Kidney (tissue), 14 donors: ENCODE data around the gene CD163L1. TPM values are rescaled to one million over a fixed set of nuclear protein-coding genes. Genes with fewer than 3 reads are reported as not detected.

Experiments used
- DNase-seq, 5 donors: peaks; one replicate each; pipeline ENCODE4 v3.0.0-alpha.2; 2013 to 2020
- FAIRE-seq: peaks from 2 replicates; lab custom pipeline; 2012; peaks lifted over from hg19 to GRCh38; lab: Jason Lieb, UNC
- H3K27ac ChIP-seq, 2 donors: one replicate each; pipeline ENCODE4 v1.7.0; 2013; ENCODE audit warnings: low read depth in 2 of 2, low read length in 2 of 2, inconsistent platforms in 1 of 2
- H3K27me3 ChIP-seq: one replicate; pipeline ENCODE4 v1.7.1; 2013; ENCODE audit warnings: low read length, inconsistent platforms; ENCODE audit not compliant: control insufficient read depth, insufficient read depth
- H3K36me3 ChIP-seq, 3 donors: one replicate each; pipeline versions ENCODE4 v1.7.0 to v1.7.1; 2013; ENCODE audit warnings: low read length in 3 of 3, control low read depth in 1 of 3, inconsistent platforms in 1 of 3; ENCODE audit not compliant: insufficient read depth in 3 of 3, control insufficient read depth in 2 of 3
- H3K4me1 ChIP-seq, 3 donors: one replicate each; pipeline versions ENCODE4 v1.7.0 to v1.7.1; 2013; ENCODE audit warnings: low read length in 3 of 3, inconsistent platforms in 1 of 3, low read depth in 1 of 3; ENCODE audit not compliant: control insufficient read depth in 2 of 3, insufficient read depth in 2 of 3
- H3K4me3 ChIP-seq, 3 donors: one replicate each; pipeline versions ENCODE4 v1.7.0 to v1.8.1; 2013; ENCODE audit warnings: low read length in 3 of 3, control low read depth in 1 of 3, inconsistent platforms in 1 of 3
- H3K9ac ChIP-seq, 3 donors: one replicate each; pipeline versions ENCODE4 v1.7.0 to v1.7.1; 2013; ENCODE audit warnings: low read length in 3 of 3, control low read depth in 1 of 3, inconsistent platforms in 1 of 3
- H3K9me3 ChIP-seq, 3 donors: one replicate each; pipeline versions ENCODE4 v1.7.0 to v1.7.1; 2013; ENCODE audit warnings: low read length in 3 of 3, control low read depth in 1 of 3, inconsistent platforms in 1 of 3; ENCODE audit not compliant: control insufficient read depth in 2 of 3, insufficient read depth in 1 of 3
- intact Hi-C: fragments of 100-400 bp; cut with DNase I; formaldehyde crosslinking; loops from one replicate; pipeline ENCODE4 v1.11.1; 2022
- polyA plus RNA-seq: library from polyadenylated mRNA; stranded (reverse); fragments of 350-450 nt; fragmentation: Illumina TruSeq; extraction: RNeasy Lipid Tissue Mini Kit (QIAGEN cat#74804); gene quantifications from one replicate; pipeline ENCODE4 v1.2.3, GENCODE V29; 2014; ENCODE audit warnings: low read depth, low replicate concordance; ENCODE audit not compliant: insufficient read depth
- total RNA-seq: library from RNA; stranded (reverse); fragmentation: NEBNext Ultra II Directional; extraction: Animal tissue kit (Norgen Biotek cat#: 25700); gene quantifications from one replicate; pipeline ENCODE4 v1.2.1, GENCODE V29; 2021
- TF ChIP-seq, protein P1 (sequence below): IDR thresholded peaks from 3 replicates; pipeline ENCODE4 v1.5.1; 2012; ENCODE audit warnings: mild to moderate bottlenecking, moderate library complexity, borderline replicate concordance; ENCODE audit not compliant: insufficient read depth; ENCODE audit errors: extremely low read depth
- donor health status: control.
- donor health status: control.
- donor health status: control.
- donor health status: control.
- donor health status: control.
- donor health status: DM: yes; HTN: yes; CAD: no.
- donor health status: Normal renal cell carcinoma (clear cell type).

Gene CD163L1
- total and polyA plus RNA-seq, 2 donors from 2014 or later, result 7.0 to 8.5 TPM

DNA sequence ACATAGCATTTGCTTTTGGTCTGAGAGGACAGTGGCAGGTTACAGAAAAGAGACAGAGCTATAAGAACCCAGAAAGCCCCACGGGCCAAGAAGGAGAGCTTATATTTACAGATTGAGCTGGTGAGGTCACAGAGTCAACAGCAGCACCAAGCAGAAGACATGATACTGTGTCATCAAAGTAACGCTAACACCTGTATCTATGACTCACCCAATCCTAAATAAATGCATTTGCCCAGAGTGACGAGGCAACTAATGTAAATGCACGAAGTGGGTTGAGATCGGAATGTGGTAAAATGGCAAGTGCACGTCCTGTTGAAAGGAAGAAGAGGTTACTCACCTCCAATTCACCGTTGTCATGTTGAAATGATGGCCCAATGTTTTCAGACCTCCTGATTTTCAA is 6.7 kb upstream of the CD163L1 start:
- Histone ChIP-seq H3K27me3 (no peaks in the 10 kb centered on the region), H3K9me3 (no peaks in the 10 kb centered on the region), H3K9ac (no peak overlapping the region), H3K4me3 (no peak overlapping the region), H3K4me1 (no peaks in the 10 kb centered on the region), H3K27ac (no peak overlapping the region), H3K36me3 (no peaks in the 10 kb centered on the region)
- TF ChIP-seq, protein P1, sequence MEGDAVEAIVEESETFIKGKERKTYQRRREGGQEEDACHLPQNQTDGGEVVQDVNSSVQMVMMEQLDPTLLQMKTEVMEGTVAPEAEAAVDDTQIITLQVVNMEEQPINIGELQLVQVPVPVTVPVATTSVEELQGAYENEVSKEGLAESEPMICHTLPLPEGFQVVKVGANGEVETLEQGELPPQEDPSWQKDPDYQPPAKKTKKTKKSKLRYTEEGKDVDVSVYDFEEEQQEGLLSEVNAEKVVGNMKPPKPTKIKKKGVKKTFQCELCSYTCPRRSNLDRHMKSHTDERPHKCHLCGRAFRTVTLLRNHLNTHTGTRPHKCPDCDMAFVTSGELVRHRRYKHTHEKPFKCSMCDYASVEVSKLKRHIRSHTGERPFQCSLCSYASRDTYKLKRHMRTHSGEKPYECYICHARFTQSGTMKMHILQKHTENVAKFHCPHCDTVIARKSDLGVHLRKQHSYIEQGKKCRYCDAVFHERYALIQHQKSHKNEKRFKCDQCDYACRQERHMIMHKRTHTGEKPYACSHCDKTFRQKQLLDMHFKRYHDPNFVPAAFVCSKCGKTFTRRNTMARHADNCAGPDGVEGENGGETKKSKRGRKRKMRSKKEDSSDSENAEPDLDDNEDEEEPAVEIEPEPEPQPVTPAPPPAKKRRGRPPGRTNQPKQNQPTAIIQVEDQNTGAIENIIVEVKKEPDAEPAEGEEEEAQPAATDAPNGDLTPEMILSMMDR, result no peak
- no peak for FAIRE-seq
- intact Hi-C loops, result no loop called here
- DNase-seq, result no peak

DNA sequence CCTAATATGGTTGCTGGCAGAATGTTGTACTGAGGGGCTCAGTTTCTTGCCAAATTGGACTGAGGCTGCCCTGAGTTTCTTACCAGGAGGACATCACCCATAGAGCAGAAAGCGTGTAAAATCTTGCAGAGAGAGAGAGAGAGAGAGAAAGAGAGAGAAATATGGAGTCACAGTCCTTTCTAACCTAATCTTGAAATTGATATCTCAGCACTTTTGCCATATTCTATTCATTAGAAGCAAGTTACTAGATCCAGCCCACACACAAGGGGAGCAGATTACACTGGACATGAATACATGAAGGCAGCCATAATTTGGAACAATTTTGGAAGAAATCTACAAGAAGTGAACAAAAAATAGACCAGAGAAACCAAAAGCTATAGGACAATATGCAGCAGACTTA is 4.1 kb upstream of the CD163L1 start:
- FAIRE-seq, result no peak
- no peak for DNase-seq
- Histone ChIP-seq H3K9ac (no peak overlapping the region), H3K9me3 (no peaks in the 10 kb centered on the region), H3K36me3 (no peaks in the 10 kb centered on the region), H3K27ac (no peak overlapping the region), H3K4me3 (no peak overlapping the region), H3K4me1 (no peaks in the 10 kb centered on the region), H3K27me3 (no peaks in the 10 kb centered on the region)
- TF ChIP-seq, protein P1, result no peak
- intact Hi-C loops, result no loop called here

DNA sequence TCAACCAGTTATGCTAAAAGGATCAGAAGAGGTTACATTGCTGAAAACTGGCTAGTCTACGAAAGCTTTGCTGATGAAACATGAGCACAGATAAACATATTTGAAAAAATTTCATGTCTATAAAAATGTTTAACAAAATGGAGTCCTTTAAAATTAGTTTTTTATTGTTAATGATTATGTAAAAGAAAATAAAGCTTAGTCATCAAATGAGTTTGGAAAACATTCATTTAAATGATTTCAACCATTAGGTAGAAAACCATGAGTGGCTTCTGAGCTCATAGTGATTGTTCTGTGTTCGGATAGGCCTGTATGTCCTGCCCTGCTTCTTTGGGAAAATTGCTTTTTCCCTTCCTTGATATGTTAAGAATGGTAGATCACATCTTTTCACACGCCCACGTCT is 584 bp upstream of the CD163L1 start:
- Histone ChIP-seq H3K9me3 (no peaks in the 10 kb centered on the region), H3K27me3 (no peaks in the 10 kb centered on the region), H3K36me3 (no peaks in the 10 kb centered on the region), H3K4me1 (no peaks in the 10 kb centered on the region), H3K9ac (no peak overlapping the region), H3K27ac (no peak overlapping the region), H3K4me3 (no peak overlapping the region)
- intact Hi-C loops, result no loop called here
- FAIRE-seq, result no peak
- TF ChIP-seq, protein P1, result no peak
- DNase-seq, result no peak

DNA sequence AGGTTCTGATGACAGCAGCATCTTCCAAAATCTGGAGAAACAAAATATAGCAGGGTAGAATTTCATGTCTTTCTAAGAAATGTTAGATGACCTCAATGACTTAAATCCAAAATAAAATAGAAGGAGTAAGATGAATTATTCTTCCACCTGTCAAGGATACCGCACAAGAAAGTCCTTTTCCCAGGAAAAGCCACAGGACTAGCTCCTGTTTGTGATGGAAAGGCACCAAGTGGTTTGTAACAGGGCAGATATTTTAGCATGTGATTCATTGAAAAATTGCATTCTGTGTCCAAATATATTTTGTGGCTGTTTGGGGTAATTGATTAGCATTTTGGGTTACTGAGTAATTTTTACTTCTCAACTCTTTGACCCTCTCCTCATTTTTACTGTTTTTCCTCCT is 2.7 kb downstream of the CD163L1 start:
- Histone ChIP-seq H3K9me3 (no peaks in the 10 kb centered on the region), H3K36me3 (no peaks in the 10 kb centered on the region), H3K27me3 (no peaks in the 10 kb centered on the region), H3K27ac (no peak overlapping the region), H3K4me3 (no peak overlapping the region), H3K4me1 (no peaks in the 10 kb centered on the region), H3K9ac (no peak overlapping the region)
- TF ChIP-seq, protein P1, result no peak
- DNase-seq (no peak), FAIRE-seq (no peak)
- intact Hi-C loops, result no loop called here
